Astrocyte of the cerebellum (primary cell): ENCODE data around the gene ATL2.
"Not testable (repeated sequence)": the region's sequence is repeated elsewhere in the genome, so short reads cannot be mapped to it uniquely, and the experiment has no call there.

Experiments
- DNase-seq: peaks from one replicate; pipeline ENCODE4 v3.0.0-alpha.2; 2011; ENCODE audit warnings: low read depth
- H3K4me3 ChIP-seq: 2 replicates; pipeline ENCODE4 v1.5.1; 2011; ENCODE audit warnings: mild to moderate bottlenecking, low read depth, low read length, moderate library complexity
- CTCF ChIP-seq: IDR thresholded peaks from 2 replicates; pipeline ENCODE4 v1.5.1; 2012; ENCODE audit warnings: low read length, low read depth, moderate library complexity, mild to moderate bottlenecking; ENCODE audit errors: missing control alignments
- in situ Hi-C: cut with HindIII; loops from 2 replicates; pipeline ENCODE4 v1.10.0; 2017; ENCODE audit warnings: low sequenced_read_pairs

Gene ATL2

GRCh38 chr2:38336621-38337020 lies 40.5 kb downstream of the ATL2 start:
- DNase-seq: no peak
- TF ChIP-seq CTCF: no peak
- in situ Hi-C loops: no loop called here
- no peak overlapping the region for H3K4me3 ChIP-seq

GRCh38 chr2:38330754-38331153 lies 46.3 kb downstream of the ATL2 start:
- DNase-seq: no peak
- in situ Hi-C loops: no loop called here

GRCh38 chr2:38327580-38327979 lies 49.5 kb downstream of the ATL2 start:
- in situ Hi-C loops: no loop called here
- H3K4me3 ChIP-seq: no peak overlapping the region
- TF ChIP-seq CTCF: no peak
- DNase-seq: no peak

More at GRCh38 chr2:38330754-38331153, 46.3 kb downstream of the ATL2 start:
- no peak for TF ChIP-seq CTCF
- no peak overlapping the region for H3K4me3 ChIP-seq

- TF ChIP-seq CTCF: no peak
- in situ Hi-C loops: loop anchor here (25.0 kb wide), 1 partner anchor 414 kb away; no protein-coding TSS in a partner anchor
- no peak overlapping the region for H3K4me3 ChIP-seq
- DNase-seq: no peak
These were observed 53.5 kb downstream of the ATL2 start for GRCh38 chr2:38323623-38324022.

GRCh38 chr2:38322224-38322914 lies 54.7 kb downstream of the ATL2 start:
- in situ Hi-C loops: loop anchor here (25.0 kb wide), 1 partner anchor 415 kb away; no protein-coding TSS in a partner anchor
- no peak overlapping the region for H3K4me3 ChIP-seq
- TF ChIP-seq CTCF: no peak
- DNase-seq: no peak

- DNase-seq, H3K4me3 ChIP-seq: not testable (repeated sequence)
- in situ Hi-C loops: loop anchor here (25.0 kb wide), 1 partner anchor 418 kb away; no protein-coding TSS in a partner anchor
These were observed 57.8 kb downstream of the ATL2 start for GRCh38 chr2:38319240-38319639.

GRCh38 chr2:38317725-38318124 lies 59.3 kb downstream of the ATL2 start:
- in situ Hi-C loops: loop anchor here (25.0 kb wide), 1 partner anchor 420 kb away; no protein-coding TSS in a partner anchor
- no peak overlapping the region for H3K4me3 ChIP-seq
- no peak for TF ChIP-seq CTCF
- DNase-seq: no peak
